Epithelial cell of proximal tubule (primary cell): ENCODE measurements around the gene TMEM203. TPM values are rescaled to one million over a fixed set of nuclear protein-coding genes. Genes with fewer than 3 reads are reported as not detected.

Source experiments
- DNase-seq: peaks from one replicate; pipeline ENCODE4 v3.0.0-alpha.2; 2011; ENCODE audit warnings: low read depth
- H3K4me3 ChIP-seq: 2 replicates; pipeline ENCODE4 v1.5.1; 2011; ENCODE audit warnings: low read depth, mild to moderate bottlenecking, low read length
- total RNA-seq: library from RNA; depleted of rRNA; stranded (reverse); fragments of >200 nt; gene quantifications from 2 replicates; pipeline ENCODE4 v1.2.3, GENCODE V29; 2015
- TF ChIP-seq, protein P1 (sequence below): conservative IDR thresholded peaks from 2 replicates; pipeline ENCODE4 v1.5.1; 2012; ENCODE audit warnings: low read depth, mild to moderate bottlenecking, low read length

TMEM203 gene
- total RNA-seq, 1 donor from 2014 or later: 39.4 TPM

DNA sequence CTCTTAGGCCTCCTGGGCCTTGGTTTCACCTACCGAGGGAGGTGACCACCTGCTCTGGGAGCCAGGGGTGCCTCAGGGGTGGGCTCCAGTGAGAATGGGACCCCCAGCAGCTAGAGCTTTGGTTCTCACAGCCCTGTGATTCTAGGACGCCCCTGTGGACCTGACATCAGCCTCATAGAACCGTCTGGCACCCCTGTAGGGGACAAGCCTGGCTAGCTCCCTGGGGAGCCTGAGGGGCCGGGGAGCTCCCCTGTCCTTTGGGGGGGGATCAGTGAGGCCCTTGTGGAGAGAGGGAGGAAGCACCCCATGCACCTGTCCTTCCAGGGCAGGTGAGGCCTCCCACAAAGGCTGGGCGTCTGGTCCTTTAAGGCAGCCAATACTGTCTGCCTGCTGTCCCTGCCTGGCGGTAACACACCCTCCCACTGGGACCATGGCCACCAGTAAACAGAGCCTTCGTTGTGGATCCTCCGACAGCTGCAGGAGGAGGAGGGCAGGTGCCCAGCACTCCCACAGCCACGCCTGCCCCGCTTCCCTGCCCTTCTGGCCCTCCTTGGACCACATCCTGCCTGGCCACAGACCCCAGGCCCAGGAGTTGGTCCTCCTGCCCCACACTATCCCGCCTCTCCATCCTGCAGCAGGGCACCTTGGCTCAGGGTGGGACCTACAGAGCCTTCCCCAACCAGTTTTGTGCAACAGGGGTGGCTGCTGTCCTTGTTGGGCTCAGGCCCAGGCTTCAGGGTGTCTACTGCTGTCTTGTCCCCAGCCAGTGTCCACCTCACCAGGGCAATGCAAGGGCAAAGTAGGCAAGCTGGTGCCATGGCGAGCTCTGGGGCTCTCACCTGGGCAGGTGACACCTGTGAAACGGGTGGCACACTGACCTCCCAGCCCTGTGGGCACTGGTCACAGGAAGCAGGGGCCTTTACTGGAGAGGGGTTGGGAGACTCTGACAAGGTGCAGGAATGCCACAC lies 32.6 kb upstream of the TMEM203 start:
- DNase-seq: no peak
- TF ChIP-seq, protein P1, sequence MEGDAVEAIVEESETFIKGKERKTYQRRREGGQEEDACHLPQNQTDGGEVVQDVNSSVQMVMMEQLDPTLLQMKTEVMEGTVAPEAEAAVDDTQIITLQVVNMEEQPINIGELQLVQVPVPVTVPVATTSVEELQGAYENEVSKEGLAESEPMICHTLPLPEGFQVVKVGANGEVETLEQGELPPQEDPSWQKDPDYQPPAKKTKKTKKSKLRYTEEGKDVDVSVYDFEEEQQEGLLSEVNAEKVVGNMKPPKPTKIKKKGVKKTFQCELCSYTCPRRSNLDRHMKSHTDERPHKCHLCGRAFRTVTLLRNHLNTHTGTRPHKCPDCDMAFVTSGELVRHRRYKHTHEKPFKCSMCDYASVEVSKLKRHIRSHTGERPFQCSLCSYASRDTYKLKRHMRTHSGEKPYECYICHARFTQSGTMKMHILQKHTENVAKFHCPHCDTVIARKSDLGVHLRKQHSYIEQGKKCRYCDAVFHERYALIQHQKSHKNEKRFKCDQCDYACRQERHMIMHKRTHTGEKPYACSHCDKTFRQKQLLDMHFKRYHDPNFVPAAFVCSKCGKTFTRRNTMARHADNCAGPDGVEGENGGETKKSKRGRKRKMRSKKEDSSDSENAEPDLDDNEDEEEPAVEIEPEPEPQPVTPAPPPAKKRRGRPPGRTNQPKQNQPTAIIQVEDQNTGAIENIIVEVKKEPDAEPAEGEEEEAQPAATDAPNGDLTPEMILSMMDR: no peak
- H3K4me3 ChIP-seq: no peak overlapping the region

GRCh38 chr9:137236936-137237421 lies 31.5 kb upstream of the TMEM203 start:
- no peak for DNase-seq
- TF ChIP-seq, protein P1: no peak
- H3K4me3 ChIP-seq: no peak overlapping the region

DNA sequence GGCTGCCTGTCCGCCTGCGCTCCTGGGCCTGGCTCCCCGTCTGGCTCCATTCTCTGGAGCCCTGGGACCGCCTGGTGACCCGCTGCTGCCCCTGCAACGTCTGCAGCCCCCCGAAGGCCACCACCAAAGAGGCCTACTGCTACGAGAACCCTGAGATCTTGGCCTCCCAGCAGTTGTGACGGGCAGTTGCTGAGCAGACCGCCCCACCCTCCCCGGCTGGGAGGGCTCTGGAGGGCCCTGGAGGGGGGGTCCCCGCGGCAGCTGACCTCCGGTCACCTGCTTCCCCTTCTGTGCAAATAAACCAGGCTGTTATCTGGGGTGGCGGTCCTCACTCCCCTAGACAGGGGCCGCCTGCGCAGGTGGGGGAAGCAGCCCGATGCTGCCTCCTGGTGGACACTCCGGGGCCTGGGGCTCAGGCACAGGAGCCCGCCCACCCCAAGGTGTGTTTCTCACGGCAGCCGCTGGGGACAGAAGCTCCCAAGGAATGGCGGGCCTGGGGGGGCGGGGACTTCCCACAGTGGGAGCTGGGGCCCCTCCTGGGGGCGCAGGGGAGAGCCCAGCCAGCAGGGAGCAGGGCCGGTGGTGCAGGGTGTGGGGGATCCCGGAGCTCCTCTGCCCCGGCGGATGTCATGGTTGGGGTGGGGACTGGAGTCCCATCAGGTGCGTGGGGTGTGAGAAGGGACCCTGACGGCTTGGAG lies 30.9 kb upstream of the TMEM203 start:
- peak overlapping the region; percentile 23 for H3K4me3 ChIP-seq
- TF ChIP-seq, protein P1: peak; percentile 95
- DNase-seq: no peak

- peak overlapping the region; percentile 23 for H3K4me3 ChIP-seq
- no peak for DNase-seq
- TF ChIP-seq, protein P1: no peak
Observed at GRCh38 chr9:137235424-137236237, 30.2 kb upstream of the TMEM203 start.

- TF ChIP-seq, protein P1: no peak
- DNase-seq: no peak
- no peak overlapping the region for H3K4me3 ChIP-seq
Observed at GRCh38 chr9:137234758-137235423, 29.4 kb upstream of the TMEM203 start.
